Stomach (tissue), 4 donors: Measurements from ENCODE around the gene EEIG1.

Experiments
- EP300 ChIP-seq: sonication (generic); formaldehyde crosslinking; IDR thresholded peaks from one replicate; pipeline ENCODE4 v1.6.1; 2017; ENCODE audit warnings: antibody characterized with exemption
- TF ChIP-seq, protein P1 (sequence below), 7 experiments: fragments of 450-650 bp in 4 of 7; fragments of 200-600 bp in 3 of 7; sonication (generic) in 3 of 7; IDR thresholded peaks; one replicate each; pipeline ENCODE4 v1.5.1; 2016 to 2019; ENCODE audit warnings: antibody characterized with exemption in 7 of 7, control low read depth in 2 of 7, mild to moderate bottlenecking in 1 of 7

DNA sequence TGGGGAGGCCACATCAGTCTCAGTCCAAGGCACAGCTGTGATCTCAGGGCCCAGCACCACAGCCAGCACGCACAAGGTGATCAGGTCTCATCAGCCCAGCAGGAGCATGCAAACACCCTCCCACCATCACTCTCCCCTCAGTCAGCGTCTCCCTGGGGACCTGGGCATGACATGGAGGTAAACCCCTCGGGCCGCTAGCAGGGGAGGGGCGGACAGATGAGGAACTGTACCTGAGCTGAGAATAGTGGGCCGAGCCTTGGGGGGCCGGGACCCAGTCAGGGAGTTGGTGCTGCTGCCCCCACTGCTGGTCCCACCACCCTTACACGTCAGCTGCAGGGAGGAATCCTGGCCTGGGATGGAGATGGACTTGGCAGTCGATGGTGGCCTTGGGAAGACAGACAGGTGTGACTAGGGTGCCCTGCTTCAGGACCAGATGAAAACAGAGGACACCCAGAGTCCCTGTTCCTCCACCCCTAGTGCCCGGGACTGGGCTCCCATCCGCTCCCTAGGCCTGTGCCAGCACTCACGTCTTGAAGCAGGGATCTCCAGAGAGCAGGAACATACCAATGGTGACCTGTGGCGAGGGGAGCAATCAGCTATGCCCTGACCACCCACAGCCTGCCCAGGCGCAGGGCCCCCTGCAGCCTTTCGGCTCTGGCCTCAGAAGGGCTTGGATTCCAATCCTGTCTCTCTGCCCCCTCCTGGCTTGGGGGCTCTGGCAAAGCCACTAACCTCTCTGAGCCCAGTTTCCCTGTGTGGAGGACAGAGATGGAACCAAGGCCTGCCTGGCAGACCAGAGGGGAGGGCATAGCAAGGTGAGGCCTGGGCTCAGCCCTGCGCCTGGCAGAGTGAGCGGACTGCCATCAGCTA, 32.7 kb downstream of the EEIG1 start:
- TF ChIP-seq, protein P1, sequence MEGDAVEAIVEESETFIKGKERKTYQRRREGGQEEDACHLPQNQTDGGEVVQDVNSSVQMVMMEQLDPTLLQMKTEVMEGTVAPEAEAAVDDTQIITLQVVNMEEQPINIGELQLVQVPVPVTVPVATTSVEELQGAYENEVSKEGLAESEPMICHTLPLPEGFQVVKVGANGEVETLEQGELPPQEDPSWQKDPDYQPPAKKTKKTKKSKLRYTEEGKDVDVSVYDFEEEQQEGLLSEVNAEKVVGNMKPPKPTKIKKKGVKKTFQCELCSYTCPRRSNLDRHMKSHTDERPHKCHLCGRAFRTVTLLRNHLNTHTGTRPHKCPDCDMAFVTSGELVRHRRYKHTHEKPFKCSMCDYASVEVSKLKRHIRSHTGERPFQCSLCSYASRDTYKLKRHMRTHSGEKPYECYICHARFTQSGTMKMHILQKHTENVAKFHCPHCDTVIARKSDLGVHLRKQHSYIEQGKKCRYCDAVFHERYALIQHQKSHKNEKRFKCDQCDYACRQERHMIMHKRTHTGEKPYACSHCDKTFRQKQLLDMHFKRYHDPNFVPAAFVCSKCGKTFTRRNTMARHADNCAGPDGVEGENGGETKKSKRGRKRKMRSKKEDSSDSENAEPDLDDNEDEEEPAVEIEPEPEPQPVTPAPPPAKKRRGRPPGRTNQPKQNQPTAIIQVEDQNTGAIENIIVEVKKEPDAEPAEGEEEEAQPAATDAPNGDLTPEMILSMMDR (IDR thresholded peaks at IDR 0.05), result no peak
- no peak for TF ChIP-seq EP300
